CD14-positive monocyte (primary cell): Measurements from ENCODE around the gene SLIRP. TPM values are rescaled to one million over a fixed set of nuclear protein-coding genes. Genes with fewer than 3 reads are reported as not detected.

Experiments used
- DNase-seq, 3 donors: peaks; one replicate each; pipeline ENCODE4 v3.0.0-alpha.2; 2011 to 2022
- H2AFZ ChIP-seq: 2 replicates; pipeline ENCODE4 v1.6.0; 2012; ENCODE audit warnings: mild to moderate bottlenecking, low read depth, low read length, inconsistent platforms; ENCODE audit not compliant: insufficient read depth, poor library complexity, severe bottlenecking
- H3K27ac ChIP-seq, 2 donors: 1 replicate in 1 of 2; 2 replicates in 1 of 2; pipeline ENCODE4 v1.5.1; 2012 to 2013; ENCODE audit warnings: low read length in 2 of 2, control low read depth in 1 of 2, inconsistent platforms in 1 of 2, low read depth in 1 of 2, mild to moderate bottlenecking in 1 of 2
- H3K27me3 ChIP-seq, 2 donors: one replicate each; pipeline versions ENCODE4 v1.6.0 to v1.6.1; 2011 to 2013; ENCODE audit warnings: low read length in 2 of 2; ENCODE audit not compliant: control insufficient read depth in 2 of 2, insufficient read depth in 2 of 2
- H3K36me3 ChIP-seq, 2 donors: replicated peaks in 1 of 2; 1 replicate in 1 of 2; 2 replicates in 1 of 2; pipeline versions ENCODE4 v1.5.1 to v1.6.1; 2012 to 2013; ENCODE audit warnings: low read length in 2 of 2, control low read depth in 1 of 2, inconsistent platforms in 1 of 2, mild to moderate bottlenecking in 1 of 2; ENCODE audit not compliant: insufficient read depth in 2 of 2, control insufficient read depth in 1 of 2
- H3K4me1 ChIP-seq, 2 donors: 1 replicate in 1 of 2; 2 replicates in 1 of 2; pipeline versions ENCODE4 v1.5.1 to v1.6.1; 2012 to 2013; ENCODE audit warnings: low read length in 2 of 2, control low read depth in 1 of 2, inconsistent platforms in 1 of 2, mild to moderate bottlenecking in 1 of 2, moderate library complexity in 1 of 2; ENCODE audit not compliant: insufficient read depth in 2 of 2, control insufficient read depth in 1 of 2
- H3K4me2 ChIP-seq: replicated peaks from 2 replicates; pipeline ENCODE3; 2012; ENCODE audit warnings: low read length, moderate library complexity, mild to moderate bottlenecking; ENCODE audit not compliant: poor library complexity, severe bottlenecking; ENCODE audit errors: extremely low read depth
- H3K4me3 ChIP-seq, 3 experiments: fragments of 200-600 bp in 1 of 3; sonication (generic) in 1 of 3; replicated peaks in 1 of 3; 1 replicate in 2 of 3; 2 replicates in 1 of 3; pipeline ENCODE4 v1.5.1; 2011 to 2013; ENCODE audit warnings: low read length in 3 of 3, mild to moderate bottlenecking in 3 of 3, control low read depth in 2 of 3, low read depth in 2 of 3, inconsistent platforms in 1 of 3, moderate library complexity in 1 of 3
- H3K79me2 ChIP-seq: 2 replicates; pipeline ENCODE4 v1.6.0; 2012; ENCODE audit warnings: mild to moderate bottlenecking, control low read depth, inconsistent platforms, low read length, moderate library complexity; ENCODE audit not compliant: insufficient read depth
- H3K9ac ChIP-seq: 2 replicates; pipeline ENCODE4 v1.6.0; 2017; ENCODE audit warnings: low read length, mild to moderate bottlenecking; ENCODE audit not compliant: insufficient read depth, poor library complexity, severe bottlenecking
- H3K9me3 ChIP-seq, 2 donors: replicated peaks in 1 of 2; 1 replicate in 1 of 2; 2 replicates in 1 of 2; pipeline versions ENCODE4 v1.5.1 to v1.6.1; 2012 to 2013; ENCODE audit warnings: low read length in 2 of 2, control low read depth in 1 of 2; ENCODE audit not compliant: control insufficient read depth in 1 of 2, insufficient read depth in 1 of 2
- H4K20me1 ChIP-seq: 2 replicates; pipeline ENCODE4 v1.6.0; 2012; ENCODE audit warnings: mild to moderate bottlenecking, low read length, control low read depth, moderate library complexity; ENCODE audit not compliant: insufficient read depth
- H3K27ac Mint-ChIP-seq, 7 donors: one replicate each; pipeline ENCODE4 v1.8.0; 2020; ENCODE audit warnings: mild to moderate bottlenecking in 7 of 7, mixed read lengths in 7 of 7, moderate library complexity in 6 of 7, inconsistent platforms in 2 of 7
- H3K27me3 Mint-ChIP-seq, 3 donors: one replicate each; pipeline ENCODE4 v1.8.0; 2021 to 2022; ENCODE audit warnings: low read depth in 3 of 3, mild to moderate bottlenecking in 3 of 3, mixed read lengths in 3 of 3, moderate library complexity in 3 of 3, inconsistent platforms in 1 of 3
- H3K36me3 Mint-ChIP-seq, 2 donors: one replicate each; pipeline ENCODE4 v1.8.0; 2020; ENCODE audit warnings: mixed read lengths in 2 of 2, inconsistent platforms in 1 of 2, mild to moderate bottlenecking in 1 of 2
- H3K4me1 Mint-ChIP-seq: one replicate; pipeline ENCODE4 v1.8.0; 2020; ENCODE audit warnings: mild to moderate bottlenecking, mixed read lengths
- H3K4me3 Mint-ChIP-seq, 2 donors: one replicate each; pipeline ENCODE4 v1.8.0; 2020; ENCODE audit warnings: mild to moderate bottlenecking in 2 of 2, mixed read lengths in 2 of 2, moderate library complexity in 1 of 2
- H3K9me3 Mint-ChIP-seq, 7 donors: one replicate each; pipeline ENCODE4 v1.8.0; 2020 to 2022; ENCODE audit warnings: mixed read lengths in 7 of 7, mild to moderate bottlenecking in 6 of 7, moderate library complexity in 6 of 7, inconsistent platforms in 2 of 7
- CTCF ChIP-seq: fragments of 200-600 bp; IDR thresholded peaks from one replicate; pipeline ENCODE4 v1.8.0; 2022; ENCODE audit warnings: antibody characterized with exemption, mild to moderate bottlenecking
- WGBS: methylation state at CpG from one replicate; pipeline ENCODE4 v1.1.5; 2013; ENCODE audit warnings: missing lambda C conversion rate; ENCODE audit not compliant: insufficient coverage; 5-methylcytosine and 5-hydroxymethylcytosine counted together
- intact Hi-C, 2 donors: fragments of 100-400 bp; cut with micrococcal nuclease; formaldehyde crosslinking; loops; one replicate each; pipeline versions ENCODE4 v1.15.0 to v1.15.1; 2023
- polyA plus RNA-seq, 3 donors: library from polyadenylated mRNA; depleted of rRNA in 1 of 3; unstranded in 2 of 3; stranded (reverse) in 1 of 3; fragments of 300-500 nt in 2 of 3; fragments of >200 nt in 1 of 3; fragmentation: Illumina TruSeq in 2 of 3; gene quantifications; 1 replicate in 2 of 3; 2 replicates in 1 of 3; pipeline ENCODE4 v1.2.3, GENCODE V29; 2012 to 2021

The SLIRP gene
- polyA plus RNA-seq, 3 donors, result 89.3 to 402 (median 323) TPM

GRCh38 chr14:77710364-77710763 lies 2.5 kb downstream of the SLIRP start:
- intact Hi-C loops, result no loop called here
- WGBS, result 100% methylated on average over 1 of the region's 2 CpGs

GRCh38 chr14:77714926-77715325 lies 7.0 kb downstream of the SLIRP start:
- Mint-ChIP-seq H3K36me3 (peaks cover 64 to 94% of the 10 kb centered on the region in 2 donors), H3K9me3 (peaks cover 0 to 1% (median 0%) of the 10 kb centered on the region in 7 donors), H3K27me3 (no peaks in the 10 kb centered on the region), H3K4me3 (no peak overlapping the region), H3K4me1 (peaks cover 2% of the 10 kb centered on the region), H3K27ac (peak overlapping the region in 1 of 7 donors; percentile 44)
- Histone ChIP-seq H3K36me3 (peaks cover 73 to 96% of the 10 kb centered on the region in 2 donors), H2AFZ (no peak overlapping the region), H3K4me1 (no peaks in the 10 kb centered on the region), H3K4me2 (no peak overlapping the region), H3K79me2 (peaks cover 43% of the 10 kb centered on the region), H3K9me3 (no peaks in the 10 kb centered on the region), H3K4me3 (no peak overlapping the region), H3K9ac (no peak overlapping the region), H3K27me3 (no peaks in the 10 kb centered on the region), H4K20me1 (peaks cover 39% of the 10 kb centered on the region), H3K27ac (no peak overlapping the region)
- no peak for TF ChIP-seq CTCF
- no peak for DNase-seq
- intact Hi-C loops, result no loop called here
- 100% methylated on average over 1 of the region's 6 CpGs for WGBS

More at GRCh38 chr14:77710364-77710763, 2.5 kb downstream of the SLIRP start:
- peaks cover 37 to 51% of the 10 kb centered on the region in 2 donors for H3K36me3 ChIP-seq
- H4K20me1 ChIP-seq, result peaks cover 15% of the 10 kb centered on the region
- DNase-seq, result no peak
- peaks cover 85% of the 10 kb centered on the region for H3K79me2 ChIP-seq
- H2AFZ ChIP-seq, result no peak overlapping the region
- no peaks in the 10 kb centered on the region for H3K9me3 ChIP-seq
- H3K9ac ChIP-seq, result no peak overlapping the region
- H3K36me3 Mint-ChIP-seq, result peaks cover 37 to 53% of the 10 kb centered on the region in 2 donors
- no peak overlapping the region for H3K4me3 Mint-ChIP-seq
- H3K4me1 ChIP-seq, result peaks cover 23 to 32% of the 10 kb centered on the region in 2 donors
- no peak overlapping the region for H3K27ac Mint-ChIP-seq
- peaks cover 28% of the 10 kb centered on the region for H3K4me1 Mint-ChIP-seq
- no peaks in the 10 kb centered on the region for H3K27me3 Mint-ChIP-seq
- no peaks in the 10 kb centered on the region for H3K9me3 Mint-ChIP-seq
- no peak for TF ChIP-seq CTCF
- no peak overlapping the region for H3K27ac ChIP-seq
- H3K4me3 ChIP-seq, result no peak overlapping the region
- H3K27me3 ChIP-seq, result no peaks in the 10 kb centered on the region
- H3K4me2 ChIP-seq, result no peak overlapping the region
